HepG2 (cell line): ENCODE results near the gene HPCAL1. TPM values are rescaled to one million over a fixed set of nuclear protein-coding genes. Genes with fewer than 3 reads are reported as not detected.
A peak's percentile ranks its signal among the peaks of the same experiment; 100 is the strongest.

ENCODE experiments used
- AFF4 ChIP-seq: sonication (generic); formaldehyde crosslinking; IDR thresholded peaks from 2 replicates; pipeline ENCODE4 v1.4.0; 2020; ENCODE audit warnings: missing genetic modification reagents
- FOXM1 ChIP-seq: sonication (generic); formaldehyde crosslinking; IDR thresholded peaks from 2 replicates; pipeline ENCODE4 v1.5.0; 2020; ENCODE audit warnings: missing genetic modification reagents
- NR2C2 ChIP-seq: sonication (generic); formaldehyde crosslinking; IDR thresholded peaks from 2 replicates; pipeline ENCODE4 v1.4.0; 2020; ENCODE audit warnings: missing genetic modification reagents, mild to moderate bottlenecking, moderate library complexity, borderline replicate concordance
- ZHX2 ChIP-seq, 2 experiments: sonication (generic) in 1 of 2; formaldehyde crosslinking in 1 of 2; IDR thresholded peaks; 2 replicates each; pipeline versions ENCODE4 v1.6.1 to v1.9.0; 2014 to 2022; ENCODE audit warnings: antibody characterized with exemption in 1 of 2, borderline replicate concordance in 1 of 2, inconsistent platforms in 1 of 2, low read depth in 1 of 2, missing genetic modification reagents in 1 of 2
- ZNF253 ChIP-seq: sonication (generic); formaldehyde crosslinking; IDR thresholded peaks from 2 replicates; pipeline ENCODE4 v1.8.0; 2022; ENCODE audit warnings: mild to moderate bottlenecking, missing genetic modification reagents, borderline replicate concordance
- ZNF292 ChIP-seq: sonication (generic); formaldehyde crosslinking; IDR thresholded peaks from 2 replicates; pipeline ENCODE4 v1.8.1; 2022; ENCODE audit warnings: mild to moderate bottlenecking, low read depth, missing genetic modification reagents, borderline replicate concordance
- ZNF407 ChIP-seq: sonication (generic); formaldehyde crosslinking; IDR thresholded peaks from one replicate; pipeline ENCODE4 v1.5.1; 2020; ENCODE audit warnings: mild to moderate bottlenecking, missing genetic modification reagents; ENCODE audit errors: not compliant biosample characterization
- ZNF883 ChIP-seq: sonication (generic); formaldehyde crosslinking; IDR thresholded peaks from 2 replicates; pipeline ENCODE4 v1.5.1; 2020; ENCODE audit warnings: mild to moderate bottlenecking, missing genetic modification reagents; ENCODE audit errors: not compliant biosample characterization
- polyA plus RNA-seq, 8 experiments: library from polyadenylated mRNA; depleted of rRNA in 3 of 8; stranded (reverse) in 7 of 8; unstranded in 1 of 8; fragments of >200 nt; fragmentation: Illumina TruSeq in 4 of 8; extraction: Trizol in 4 of 8; gene quantifications; 2 replicates each; pipeline versions ENCODE4 v1.2.1 to v1.2.3, GENCODE V29; 2011 to 2016; ENCODE audit warnings: low read depth in 4 of 8, missing spikeins in 1 of 8, mixed read lengths in 1 of 8; ENCODE audit not compliant: insufficient read depth in 1 of 8
- total RNA-seq, 5 experiments: library from RNA; depleted of rRNA; stranded (reverse); fragments of >200 nt; fragmentation: Illumina TruSeq; extraction: Trizol; gene quantifications; 2 replicates each; pipeline ENCODE4 v1.2.3, GENCODE V29; 2016; ENCODE audit warnings: low read depth in 1 of 5

The HPCAL1 gene
- total and polyA plus RNA-seq, 2 of the 13 experiments (the other 11 are each of a cell fraction or from before 2014, with no cell fraction given) = 29.5 to 29.9 TPM

- TF ChIP-seq ZNF407 (no peak), ZNF883 (CRISPR knock-in tag) (peak; percentile 24), NR2C2 (CRISPR knock-in tag) (no peak), ZNF292 (CRISPR knock-in tag) (0 out of 2 replicates have a peak, but pooled peaks have one; percentile 40), ZNF253 (CRISPR knock-in tag) (no peak), FOXM1 (CRISPR knock-in tag) (no peak), AFF4 (CRISPR knock-in tag) (no peak), ZHX2 (IDR thresholded peaks at IDR 0.05; ENCODE audit: low read depth) (no peak), ZHX2 (CRISPR knock-in tag; IDR thresholded peaks at IDR 0.05; ENCODE audit: borderline replicate concordance) (no peak)
Observed at GRCh38 chr2:10363861-10364610, 61.3 kb downstream of the HPCAL1 start (continued).
